WTC11 (cell line): ENCODE results near the gene ARAP1. TPM values are rescaled to one million over a fixed set of nuclear protein-coding genes. Genes with fewer than 3 reads are reported as not detected.

ENCODE experiments used
- ATAC-seq: fragments of 200-7000 bp; cut with Tn5 transposase; 2 replicates; pipeline ENCODE4 v1.10.0; 2021; ENCODE audit warnings: mild to moderate bottlenecking, moderate library complexity
- CTCF ChIA-PET: fragments of 300-600 bp; sonication (Branson Sonifier 250); formaldehyde crosslinking; loops from one replicate; lab custom pipeline; 2021; ENCODE audit warnings: antibody characterized with exemption; lab: Charles Lee
- POLR2A ChIA-PET: fragments of 350-600 bp; sonication (Branson Sonifier 250); formaldehyde crosslinking; loops from one replicate; lab custom pipeline; 2021; ENCODE audit warnings: antibody characterized with exemption; lab: Charles Lee
- DNase-seq: peaks from one replicate; pipeline ENCODE4 v3.0.0; 2021; ENCODE audit warnings: low spot score
- H3K27ac Mint-ChIP-seq: 2 replicates; pipeline ENCODE4 v1.8.0; 2021; ENCODE audit warnings: mixed read lengths
- H3K27me3 Mint-ChIP-seq: 2 replicates; pipeline ENCODE4 v1.8.0; 2021; ENCODE audit warnings: low read depth, mild to moderate bottlenecking, moderate library complexity, mixed read lengths
- H3K36me3 Mint-ChIP-seq: 2 replicates; pipeline ENCODE4 v1.8.0; 2021; ENCODE audit warnings: mixed read lengths
- H3K4me1 Mint-ChIP-seq: 2 replicates; pipeline ENCODE4 v1.8.0; 2022; ENCODE audit warnings: mixed read lengths
- H3K4me3 Mint-ChIP-seq: 2 replicates; pipeline ENCODE4 v1.8.0; 2021; ENCODE audit warnings: mild to moderate bottlenecking, moderate library complexity, mixed read lengths
- H3K9me3 Mint-ChIP-seq: 2 replicates; pipeline ENCODE4 v1.8.0; 2021; ENCODE audit warnings: mixed read lengths
- ATF1 ChIP-seq: sonication (generic); formaldehyde crosslinking; IDR thresholded peaks from 2 replicates; pipeline ENCODE4 v1.8.1; 2023; ENCODE audit warnings: mild to moderate bottlenecking, moderate library complexity, missing genetic modification reagents
- CREM ChIP-seq: sonication (generic); formaldehyde crosslinking; IDR thresholded peaks from 2 replicates; pipeline ENCODE4 v1.8.1; 2022; ENCODE audit warnings: mild to moderate bottlenecking, missing genetic modification reagents, moderate library complexity
- ERG ChIP-seq: fragments of 250-450 bp; sonication (Bioruptor Pico); IDR thresholded peaks from 2 replicates; pipeline ENCODE4 v1.8.0; 2021; ENCODE audit warnings: mild to moderate bottlenecking
- FOXP1 ChIP-seq: sonication (generic); formaldehyde crosslinking; IDR thresholded peaks from 2 replicates; pipeline ENCODE4 v1.8.0; 2022; ENCODE audit warnings: missing genetic modification reagents, mild to moderate bottlenecking, moderate library complexity, borderline replicate concordance
- GTF2I ChIP-seq: fragments of 250-450 bp; sonication (Bioruptor Pico); conservative IDR thresholded peaks from 2 replicates; pipeline ENCODE4 v1.4.0; 2021; ENCODE audit warnings: mild to moderate bottlenecking
- JAZF1 ChIP-seq: fragments of 250-450 bp; sonication (Bioruptor Pico); IDR thresholded peaks from 2 replicates; pipeline ENCODE4 v1.9.0; 2021; ENCODE audit warnings: moderate library complexity, mild to moderate bottlenecking, inconsistent platforms
- NR1H2 ChIP-seq: sonication (generic); formaldehyde crosslinking; IDR thresholded peaks from 2 replicates; pipeline ENCODE4 v1.9.0; 2021; ENCODE audit warnings: mild to moderate bottlenecking, moderate library complexity, missing genetic modification reagents
- PRDM15 ChIP-seq: sonication (generic); formaldehyde crosslinking; IDR thresholded peaks from 2 replicates; pipeline ENCODE4 v1.8.0; 2022; ENCODE audit warnings: missing genetic modification reagents
- PRRX2 ChIP-seq: fragments of 250-450 bp; sonication (Bioruptor Pico); IDR thresholded peaks from 2 replicates; pipeline ENCODE4 v1.8.0; 2021; ENCODE audit warnings: mild to moderate bottlenecking
- RORB ChIP-seq: fragments of 250-450 bp; sonication (Bioruptor Pico); IDR thresholded peaks from 2 replicates; pipeline ENCODE4 v1.9.0; 2021; ENCODE audit warnings: mild to moderate bottlenecking
- SMAD4 ChIP-seq: sonication (generic); formaldehyde crosslinking; IDR thresholded peaks from 2 replicates; pipeline ENCODE4 v1.8.0; 2022; ENCODE audit warnings: mild to moderate bottlenecking, missing genetic modification reagents
- TCF7 ChIP-seq: sonication (generic); formaldehyde crosslinking; IDR thresholded peaks from 2 replicates; pipeline ENCODE4 v1.8.0; 2022; ENCODE audit warnings: mild to moderate bottlenecking, low read depth, missing genetic modification reagents, moderate library complexity
- TEAD4 ChIP-seq: sonication (generic); formaldehyde crosslinking; IDR thresholded peaks from 2 replicates; pipeline ENCODE4 v1.8.0; 2022; ENCODE audit warnings: mild to moderate bottlenecking, missing genetic modification reagents
- TP53 ChIP-seq: sonication (generic); formaldehyde crosslinking; IDR thresholded peaks from 2 replicates; pipeline ENCODE4 v1.8.1; 2023; ENCODE audit warnings: mild to moderate bottlenecking, missing genetic modification reagents
- ZNF138 ChIP-seq: sonication (generic); formaldehyde crosslinking; conservative IDR thresholded peaks from 2 replicates; pipeline ENCODE4 v1.8.1; 2022; ENCODE audit warnings: mild to moderate bottlenecking, moderate library complexity, missing genetic modification reagents
- ZNF232 ChIP-seq: sonication (generic); formaldehyde crosslinking; IDR thresholded peaks from 2 replicates; pipeline ENCODE4 v1.8.0; 2022; ENCODE audit warnings: mild to moderate bottlenecking, missing genetic modification reagents
- ZNF423 ChIP-seq: fragments of 250-450 bp; sonication (Bioruptor Pico); IDR thresholded peaks from 2 replicates; pipeline ENCODE4 v2.1.2; 2022; ENCODE audit warnings: mild to moderate bottlenecking, moderate library complexity
- ZNF425 ChIP-seq: fragments of 250-450 bp; sonication (Bioruptor Pico); conservative IDR thresholded peaks from 2 replicates; pipeline ENCODE4 v1.9.0; 2021; ENCODE audit warnings: mild to moderate bottlenecking
- ZNF512 ChIP-seq: sonication (generic); formaldehyde crosslinking; IDR thresholded peaks from 2 replicates; pipeline ENCODE4 v1.8.1; 2022; ENCODE audit warnings: missing genetic modification reagents, borderline replicate concordance
- total RNA-seq: library from RNA; stranded (reverse); gene quantifications from 3 replicates; pipeline ENCODE4 v1.2.3, GENCODE V29; 2021
- TF ChIP-seq, protein P1 (sequence below): sonication (generic); formaldehyde crosslinking; IDR thresholded peaks from 2 replicates; pipeline ENCODE4 v1.8.0; 2022; ENCODE audit warnings: mild to moderate bottlenecking, missing genetic modification reagents
- TF ChIP-seq, protein P2 (sequence below): sonication (generic); formaldehyde crosslinking; IDR thresholded peaks from 2 replicates; pipeline ENCODE4 v1.8.1; 2022; ENCODE audit warnings: low read depth, mild to moderate bottlenecking, moderate library complexity, missing genetic modification reagents, borderline replicate concordance
- TF ChIP-seq, protein P3 (sequence below): sonication (generic); formaldehyde crosslinking; IDR thresholded peaks from 2 replicates; pipeline ENCODE4 v1.8.1; 2023; ENCODE audit warnings: mild to moderate bottlenecking, moderate library complexity, missing genetic modification reagents

The ARAP1 gene
- total RNA-seq, 1 experiment from 2014 or later, result 98.8 TPM

GRCh38 chr11:72711141-72711540, 41.1 kb downstream of the ARAP1 start (continued):
- TF ChIP-seq, protein P1, sequence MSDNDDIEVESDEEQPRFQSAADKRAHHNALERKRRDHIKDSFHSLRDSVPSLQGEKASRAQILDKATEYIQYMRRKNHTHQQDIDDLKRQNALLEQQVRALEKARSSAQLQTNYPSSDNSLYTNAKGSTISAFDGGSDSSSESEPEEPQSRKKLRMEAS (CRISPR knock-in tag), result no peak
- no peak for TF ChIP-seq NR1H2 (CRISPR knock-in tag)
- TF ChIP-seq RORB, result no peak
- no peak for TF ChIP-seq ZNF232 (CRISPR knock-in tag)
- no peak for TF ChIP-seq ZNF512 (CRISPR knock-in tag)
- TF ChIP-seq PRRX2, result no peak
- TF ChIP-seq GTF2I (CRISPR knock-in tag), result no peak
- TF ChIP-seq JAZF1, result no peak
- TF ChIP-seq FOXP1 (CRISPR knock-in tag), result no peak

GRCh38 chr11:72710278-72710677, 41.9 kb downstream of the ARAP1 start:
- ChIA-PET CTCF (interaction anchor here (2.5 kb wide), 1 partner anchor 26 kb away, joined by 9 read pairs; no protein-coding TSS in a partner anchor), POLR2A (no interaction called here)
- no peak overlapping the region for H3K27ac Mint-ChIP-seq
- ATAC-seq (no peak), DNase-seq (no peak)
- H3K9me3 Mint-ChIP-seq, result no peaks in the 10 kb centered on the region
- TF ChIP-seq ATF1 (CRISPR knock-in tag), result no peak
- TF ChIP-seq ZNF138 (CRISPR knock-in tag), result no peak
- TF ChIP-seq, protein P2, sequence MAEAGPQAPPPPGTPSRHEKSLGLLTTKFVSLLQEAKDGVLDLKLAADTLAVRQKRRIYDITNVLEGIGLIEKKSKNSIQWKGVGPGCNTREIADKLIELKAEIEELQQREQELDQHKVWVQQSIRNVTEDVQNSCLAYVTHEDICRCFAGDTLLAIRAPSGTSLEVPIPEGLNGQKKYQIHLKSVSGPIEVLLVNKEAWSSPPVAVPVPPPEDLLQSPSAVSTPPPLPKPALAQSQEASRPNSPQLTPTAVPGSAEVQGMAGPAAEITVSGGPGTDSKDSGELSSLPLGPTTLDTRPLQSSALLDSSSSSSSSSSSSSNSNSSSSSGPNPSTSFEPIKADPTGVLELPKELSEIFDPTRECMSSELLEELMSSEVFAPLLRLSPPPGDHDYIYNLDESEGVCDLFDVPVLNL (CRISPR knock-in tag), result no peak
- no peak for TF ChIP-seq ZNF425 (CRISPR knock-in tag)
- TF ChIP-seq TEAD4 (CRISPR knock-in tag), result no peak
- TF ChIP-seq GTF2I (CRISPR knock-in tag), result no peak
- TF ChIP-seq SMAD4 (CRISPR knock-in tag), result no peak
- no peak for TF ChIP-seq ERG (CRISPR knock-in tag)
- TF ChIP-seq TCF7 (CRISPR knock-in tag), result no peak
- TF ChIP-seq, protein P3, sequence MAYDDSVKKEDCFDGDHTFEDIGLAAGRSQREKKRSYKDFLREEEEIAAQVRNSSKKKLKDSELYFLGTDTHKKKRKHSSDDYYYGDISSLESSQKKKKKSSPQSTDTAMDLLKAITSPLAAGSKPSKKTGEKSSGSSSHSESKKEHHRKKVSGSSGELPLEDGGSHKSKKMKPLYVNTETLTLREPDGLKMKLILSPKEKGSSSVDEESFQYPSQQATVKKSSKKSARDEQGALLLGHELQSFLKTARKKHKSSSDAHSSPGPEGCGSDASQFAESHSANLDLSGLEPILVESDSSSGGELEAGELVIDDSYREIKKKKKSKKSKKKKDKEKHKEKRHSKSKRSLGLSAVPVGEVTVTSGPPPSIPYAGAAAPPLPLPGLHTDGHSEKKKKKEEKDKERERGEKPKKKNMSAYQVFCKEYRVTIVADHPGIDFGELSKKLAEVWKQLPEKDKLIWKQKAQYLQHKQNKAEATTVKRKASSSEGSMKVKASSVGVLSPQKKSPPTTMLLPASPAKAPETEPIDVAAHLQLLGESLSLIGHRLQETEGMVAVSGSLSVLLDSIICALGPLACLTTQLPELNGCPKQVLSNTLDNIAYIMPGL, result no peak
- TF ChIP-seq TP53 (CRISPR knock-in tag), result no peak
- no peak for TF ChIP-seq ZNF423 (CRISPR knock-in tag)
- no peak for TF ChIP-seq RORB
- TF ChIP-seq PRDM15, result no peak
- TF ChIP-seq CREM (CRISPR knock-in tag), result no peak
- H3K36me3 Mint-ChIP-seq, result peaks cover 15% of the 10 kb centered on the region; the same call in 1 of the 2 replicates
- H3K4me3 Mint-ChIP-seq, result no peak overlapping the region
- H3K4me1 Mint-ChIP-seq, result peaks cover 34% of the 10 kb centered on the region
- H3K27me3 Mint-ChIP-seq, result no peaks in the 10 kb centered on the region
